GM21528 (cell line): ENCODE measurements around the gene FCHSD2.
A peak's percentile ranks its signal among the peaks of the same experiment; 100 is the strongest.
"Not testable (repeated sequence)": the region's sequence is repeated elsewhere in the genome, so short reads cannot be mapped to it uniquely, and the experiment has no call there.

Experiments
- ATAC-seq: cut with Tn5 transposase; IDR thresholded peaks from one replicate; pipeline ENCODE4 v1.9.1; 2021; ENCODE audit warnings: mild to moderate bottlenecking, moderate library complexity; ENCODE audit not compliant: unreplicated experiment, low FRiP score

FCHSD2 gene

DNA sequence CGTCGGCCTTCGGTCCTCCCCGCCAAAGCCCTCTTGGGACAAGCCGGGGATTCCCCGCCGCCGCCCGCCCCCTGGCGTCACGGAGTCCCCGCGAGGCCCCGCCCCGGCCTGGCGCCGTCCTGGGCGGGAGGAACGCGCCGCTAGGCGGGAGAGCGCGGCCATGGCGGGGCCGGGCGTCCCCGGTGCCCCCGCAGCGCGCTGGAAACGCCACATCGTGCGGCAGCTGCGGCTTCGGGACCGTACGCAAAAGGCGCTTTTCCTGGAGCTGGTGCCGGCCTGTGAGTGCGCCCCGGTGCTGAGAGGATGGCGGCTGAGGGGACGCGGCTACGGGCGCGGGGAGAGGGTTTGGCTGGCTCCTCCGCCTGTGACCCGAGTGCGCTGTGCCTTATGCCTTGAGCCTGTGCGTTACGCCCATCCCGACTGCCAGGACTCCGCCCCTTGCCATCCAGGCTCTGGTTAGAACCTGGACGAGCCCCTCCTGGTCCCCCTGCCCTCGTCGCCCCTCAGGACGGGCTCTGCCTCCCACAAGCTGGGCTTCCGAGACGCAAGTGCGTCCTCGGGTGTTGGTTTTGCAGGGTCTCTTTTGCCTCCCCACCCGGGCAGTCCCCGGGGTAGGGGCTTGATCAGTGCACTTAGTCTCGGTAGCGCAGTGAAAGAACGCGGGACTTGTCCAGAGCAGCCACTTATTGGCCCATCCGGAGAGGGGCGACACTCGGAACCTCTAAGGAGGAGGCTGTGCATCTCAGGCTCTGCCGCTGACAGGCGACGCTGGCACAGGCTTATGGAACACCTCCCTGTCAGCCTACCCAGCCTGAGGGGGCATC is 327.6 kb downstream of the FCHSD2 start, which contains the start of gene ATG16L2:
TSS of gene ATG16L2 (plus strand) at position 126 of the 824 bp plus-strand sequence. CDS start at position 161, 35 bp downstream.
- peak; percentile 57 for ATAC-seq

DNA sequence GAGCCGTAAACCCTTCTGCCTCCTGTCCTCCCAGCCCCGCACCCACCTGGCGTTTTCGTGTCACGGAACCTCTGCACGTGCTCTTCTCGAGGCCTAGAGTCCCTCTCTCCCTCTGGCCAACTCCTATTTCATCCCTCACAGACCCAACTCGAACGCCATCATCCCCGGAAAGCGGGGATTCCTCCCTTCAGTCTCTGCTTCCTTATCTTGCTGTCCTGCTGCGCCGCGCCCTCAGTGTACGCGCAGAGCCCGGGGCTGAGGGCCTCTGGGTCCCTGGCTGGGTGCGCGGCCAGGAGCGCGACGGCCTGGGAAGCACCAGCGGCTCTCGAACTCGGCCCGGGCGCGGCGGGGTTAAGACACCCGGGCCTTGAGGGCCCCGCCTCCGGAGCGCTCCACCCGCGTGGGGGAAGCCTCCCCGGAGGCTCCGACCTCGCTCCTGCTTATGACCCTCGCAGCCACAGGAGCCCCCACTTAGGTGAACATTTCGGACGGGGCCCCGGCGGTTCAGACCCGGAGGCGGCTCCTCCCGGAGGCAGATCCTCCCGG is 328.3 kb downstream of the FCHSD2 start:
- peak; percentile 51 for ATAC-seq

DNA sequence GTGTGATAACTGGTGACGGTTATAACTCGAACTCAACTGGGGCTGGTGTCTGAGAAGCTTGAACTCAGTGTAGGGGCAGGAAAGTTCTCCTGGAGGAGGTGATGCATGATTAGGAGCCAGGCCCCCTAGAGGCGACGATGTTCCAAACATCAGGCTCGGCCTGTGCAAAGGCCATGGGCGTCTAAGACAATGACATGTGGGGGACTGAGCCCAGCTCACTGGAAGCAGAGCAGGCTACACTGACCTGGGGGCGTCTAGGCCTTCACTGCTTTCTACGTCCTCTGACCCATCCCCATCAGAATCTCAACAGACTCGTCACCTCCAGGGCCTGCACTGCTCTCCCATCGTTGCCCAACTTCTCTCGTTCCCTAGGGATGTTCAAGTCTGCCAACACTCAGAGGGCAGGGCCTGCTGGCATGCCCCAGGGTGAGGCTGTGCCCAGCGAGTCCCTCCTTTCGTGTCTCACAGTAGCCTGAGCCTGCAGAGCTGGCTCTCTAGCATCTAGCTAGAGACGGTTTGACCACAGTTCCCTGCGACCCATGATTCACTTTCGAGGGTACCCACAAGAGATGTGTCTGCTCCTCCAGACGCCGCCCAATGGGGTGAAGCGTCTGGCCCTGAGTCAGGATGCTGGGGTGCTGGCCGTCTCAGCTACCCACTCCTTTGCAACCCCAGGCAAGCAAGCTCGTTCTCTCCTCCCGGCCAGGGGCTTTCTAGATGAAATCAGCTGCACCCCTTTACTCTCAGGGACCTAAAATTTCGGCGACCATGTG is 329.0 kb downstream of the FCHSD2 start:
- ATAC-seq = peak; percentile 36

DNA sequence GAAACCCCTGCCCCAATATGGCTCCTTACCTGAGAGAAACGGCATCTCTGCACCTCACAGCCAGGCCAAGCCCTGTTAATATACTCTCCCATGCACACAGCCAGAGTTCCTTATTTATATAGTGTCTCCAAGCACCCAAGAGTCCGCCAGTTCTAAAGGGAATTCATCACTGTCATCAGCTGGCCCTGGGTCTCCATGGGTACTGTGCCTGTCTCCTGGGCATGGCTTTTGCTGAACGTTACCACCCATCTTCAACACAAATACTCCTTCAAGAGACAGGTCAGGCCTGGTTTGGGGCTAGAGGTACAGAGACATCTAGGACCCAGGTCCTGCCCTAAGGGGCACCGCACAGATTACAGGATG is 329.5 kb downstream of the FCHSD2 start:
- peak; percentile 2 for ATAC-seq

DNA sequence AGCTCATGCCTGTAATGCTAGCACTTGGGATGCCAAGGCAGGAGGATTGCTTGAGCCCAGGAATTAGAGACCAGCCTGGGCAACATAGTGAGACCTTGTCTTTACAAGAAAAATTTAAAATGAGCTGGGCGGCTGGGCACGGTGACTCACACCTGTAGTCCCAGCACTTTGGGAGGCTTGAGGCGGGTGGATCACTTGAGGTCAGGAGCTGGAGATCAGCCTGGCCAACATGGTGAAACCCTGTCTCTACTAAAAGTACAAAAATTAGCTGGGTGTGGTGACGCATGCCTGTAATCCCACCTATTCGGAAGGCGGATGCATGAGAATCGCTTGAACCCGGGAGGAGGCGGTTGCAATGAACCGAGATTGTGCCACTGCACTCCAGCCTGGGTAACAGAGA is 330.4 kb downstream of the FCHSD2 start:
- ATAC-seq = not testable (repeated sequence)

DNA sequence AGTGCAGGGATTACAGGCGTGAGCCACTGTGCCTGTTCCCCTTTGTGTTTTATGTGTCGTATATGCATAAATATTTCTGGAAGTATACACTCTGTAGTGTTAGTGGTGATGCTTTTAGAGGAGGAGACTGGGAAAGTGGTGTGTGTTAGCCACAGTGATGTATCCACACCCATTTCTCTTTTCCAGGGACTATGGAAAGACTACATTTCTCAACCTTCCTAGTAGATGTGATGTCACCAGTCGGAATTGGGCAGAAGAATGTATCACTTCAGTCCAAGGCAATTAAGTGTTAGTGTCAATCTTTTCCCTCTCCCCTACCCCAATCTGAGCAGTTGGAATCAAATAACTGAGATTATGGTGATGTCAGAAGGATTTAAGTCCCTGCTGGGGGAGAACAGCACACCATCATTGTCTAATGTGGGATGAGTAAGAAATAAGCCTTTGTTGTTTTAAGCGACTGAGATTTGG is 333.8 kb downstream of the FCHSD2 start:
- no peak for ATAC-seq

DNA sequence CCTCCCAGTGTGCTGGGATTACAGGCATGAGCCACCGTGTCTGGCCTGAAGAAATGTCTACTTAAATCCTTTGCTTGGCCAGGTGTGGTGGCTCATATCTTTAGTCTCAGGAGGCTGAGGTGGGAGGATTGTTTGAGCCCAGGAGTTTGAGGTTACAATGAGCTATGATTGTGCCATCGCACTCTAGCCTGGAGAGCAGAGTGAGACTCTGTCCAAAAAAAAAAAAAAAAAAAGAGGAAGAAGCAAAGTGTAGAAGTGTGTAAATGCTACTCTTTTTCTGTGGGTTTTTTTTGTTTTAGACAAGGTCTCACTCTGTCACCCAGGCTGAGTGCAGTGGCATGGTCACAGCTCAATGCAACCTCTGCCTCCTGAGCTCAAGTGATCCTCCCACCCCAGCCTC is 334.3 kb downstream of the FCHSD2 start:
- ATAC-seq = no peak

DNA sequence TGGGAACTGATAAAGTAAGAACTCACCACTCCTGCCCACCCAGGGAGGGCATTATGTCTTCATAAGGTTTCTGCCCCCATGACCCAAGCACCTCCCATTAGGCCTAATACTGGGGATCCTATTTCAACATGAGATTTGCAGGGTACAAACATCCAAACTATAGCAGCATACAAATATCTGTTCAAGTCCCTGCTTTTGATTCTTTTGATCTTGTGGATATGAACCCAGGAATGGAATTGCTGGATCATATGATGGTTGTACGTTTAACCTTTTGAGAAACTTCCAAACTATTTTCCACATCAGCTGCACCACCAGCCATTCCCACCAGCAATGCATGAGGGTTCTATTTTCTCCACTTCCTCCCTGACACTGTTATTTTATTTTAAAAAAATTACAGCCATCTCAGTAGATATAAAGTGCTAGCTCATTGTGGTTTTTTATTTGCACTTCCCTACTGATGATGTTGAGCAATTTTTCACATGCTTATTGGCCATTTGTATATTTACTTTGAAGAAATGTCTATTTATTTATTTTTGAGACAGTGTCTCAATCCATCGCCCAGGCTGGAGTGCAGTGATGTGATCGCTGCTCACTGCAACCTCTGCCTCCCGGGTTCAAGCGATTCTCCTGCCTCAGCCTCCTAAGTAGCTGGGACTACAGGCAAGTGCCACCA is 335.0 kb downstream of the FCHSD2 start:
- no peak for ATAC-seq

DNA sequence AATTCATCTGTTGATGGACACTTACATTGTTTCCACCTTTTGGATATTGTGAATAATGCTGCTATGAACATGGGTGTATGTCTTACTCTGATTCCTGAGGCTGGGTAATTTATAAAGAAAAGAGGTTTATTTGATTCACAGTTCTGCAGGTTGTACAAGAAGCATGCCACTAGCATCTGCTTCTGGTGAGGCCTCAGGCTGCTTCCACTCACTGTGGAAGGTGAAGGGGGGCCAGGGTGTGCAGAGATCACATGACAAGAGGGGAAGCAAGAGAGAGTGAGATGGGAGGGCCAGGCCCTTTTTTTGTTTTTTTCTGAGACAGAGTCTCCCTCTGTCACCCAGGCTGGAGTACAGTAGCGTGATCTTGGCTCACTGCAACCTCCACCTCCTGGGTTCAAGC is 335.7 kb downstream of the FCHSD2 start:
- not testable (repeated sequence) for ATAC-seq

DNA sequence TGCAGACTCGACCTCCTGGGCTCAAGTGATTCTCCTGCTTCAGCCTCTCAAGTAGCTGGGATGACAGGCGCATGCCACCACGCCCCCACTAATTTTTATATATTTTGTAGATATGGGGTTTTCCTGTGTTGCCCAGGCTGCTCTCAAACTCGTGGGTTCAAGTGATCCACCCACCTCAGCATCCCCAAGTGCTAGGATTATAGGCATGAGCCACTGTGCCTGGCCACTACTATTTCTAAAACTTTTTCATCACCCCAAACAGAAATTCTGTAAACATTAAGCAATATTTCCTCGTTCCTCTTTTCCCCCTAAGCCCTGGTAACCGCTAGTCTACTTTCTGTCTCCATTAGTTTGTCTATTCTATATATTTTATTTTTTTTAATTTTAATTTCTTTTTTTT is 336.9 kb downstream of the FCHSD2 start:
- no peak for ATAC-seq

DNA sequence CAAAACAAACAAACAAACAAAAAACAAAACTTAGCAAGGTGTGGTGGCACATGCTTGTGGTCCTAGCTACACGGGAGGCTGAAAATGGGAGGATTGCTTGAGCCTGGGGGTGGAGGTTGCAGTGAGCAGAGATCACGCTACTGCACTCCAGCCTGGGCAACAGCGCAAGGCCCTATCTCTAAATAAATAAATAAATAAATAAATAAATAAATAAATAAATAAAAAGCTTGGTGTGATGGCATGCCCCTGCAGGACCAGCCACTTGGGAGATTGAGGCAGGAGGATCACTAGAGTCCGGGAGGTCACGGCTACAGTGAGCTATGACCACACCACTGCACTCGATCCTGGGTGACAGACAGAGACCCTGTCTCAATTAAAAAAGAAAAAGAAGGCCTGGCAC is 339.3 kb downstream of the FCHSD2 start:
- ATAC-seq = no peak

DNA sequence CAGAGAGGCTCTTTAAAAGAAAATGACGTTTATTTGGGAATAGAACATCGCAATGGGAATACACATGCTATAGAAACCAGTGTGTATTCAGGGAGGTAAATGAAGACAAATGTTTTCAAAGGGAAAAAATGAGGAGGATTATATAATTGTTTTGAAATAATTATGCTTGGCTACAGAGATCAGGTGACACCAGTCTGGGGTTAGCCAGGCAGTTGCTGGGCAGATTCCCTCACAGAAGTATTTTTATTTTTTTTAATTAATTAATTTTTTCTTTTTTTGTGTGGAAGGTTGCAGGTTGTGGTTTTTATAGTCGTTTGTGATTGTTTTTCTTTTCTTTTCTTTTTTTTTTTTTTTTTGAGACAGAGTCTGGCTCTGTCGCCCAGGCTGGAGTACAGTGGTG is 342.7 kb downstream of the FCHSD2 start:
- no peak for ATAC-seq

DNA sequence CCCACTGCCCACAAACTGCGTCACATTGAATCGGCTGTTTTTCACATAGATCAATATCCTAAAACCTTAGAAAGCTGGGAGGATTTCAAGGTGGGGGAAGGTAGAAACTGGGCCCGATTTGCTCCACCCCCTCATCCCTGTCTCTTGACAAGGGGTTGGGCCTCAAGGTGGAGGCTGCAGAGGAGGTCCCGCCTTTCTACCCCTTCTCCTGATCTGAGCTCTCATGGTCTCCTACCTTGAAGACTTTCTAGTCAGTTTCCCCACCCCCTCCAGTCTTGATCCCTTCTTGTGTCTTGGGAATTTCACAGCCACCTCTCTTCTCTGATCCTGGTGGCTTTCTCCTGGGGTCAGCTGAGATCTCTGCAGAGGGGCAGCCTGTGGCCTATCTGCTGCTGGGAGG is 343.8 kb downstream of the FCHSD2 start:
- ATAC-seq = no peak

DNA sequence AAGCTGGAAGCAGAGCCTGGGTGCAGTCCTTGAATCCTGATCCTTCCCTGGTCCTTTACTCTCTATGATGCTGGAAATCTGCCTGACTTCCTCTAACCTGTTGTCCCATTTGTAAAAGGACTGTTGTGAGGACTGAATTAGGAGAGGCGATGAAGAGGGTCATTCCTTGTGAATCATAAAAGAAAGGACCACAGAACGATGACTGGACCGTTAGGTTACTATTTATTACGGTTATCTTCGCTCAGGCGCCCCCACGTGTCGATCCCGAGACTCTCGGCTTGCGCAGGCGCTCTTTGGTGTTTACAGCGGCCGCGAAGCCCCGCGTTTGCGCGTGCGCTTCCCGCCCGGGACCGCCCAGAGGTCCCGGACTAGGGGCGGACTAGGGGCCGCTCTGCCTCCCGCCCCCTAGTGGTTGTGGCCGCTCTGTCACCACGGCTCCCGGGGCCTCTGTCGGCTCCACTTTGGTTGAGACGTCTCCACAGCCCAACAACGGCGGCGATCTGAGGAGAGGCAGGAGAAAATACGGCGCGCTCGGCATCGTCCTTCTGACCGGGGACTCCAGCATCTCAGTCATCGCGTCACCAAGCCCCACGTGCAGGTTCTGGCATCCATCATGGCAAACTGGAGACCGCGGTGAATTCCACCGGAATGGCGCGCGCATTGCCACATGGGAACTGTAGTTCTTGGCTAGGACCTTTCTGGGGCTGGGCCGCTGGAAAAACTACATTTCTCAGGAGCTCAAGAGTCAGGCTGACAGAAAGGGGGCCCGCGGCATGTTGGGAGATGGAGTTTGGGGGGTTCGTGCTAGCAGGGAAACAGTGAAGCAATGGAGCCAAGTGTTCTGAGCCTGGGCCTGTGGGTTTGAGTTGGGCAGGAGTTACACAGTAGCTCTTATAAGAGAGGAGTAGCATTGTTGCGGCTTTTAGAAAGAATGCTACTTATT is 348.4 kb downstream of the FCHSD2 start, which contains the start of gene STARD10:
TSS of gene STARD10 (minus strand) at position 623 of the 943 bp plus-strand sequence. CDS start 12,866 bp downstream, outside the sequence.
- ATAC-seq = peak; percentile 86

DNA sequence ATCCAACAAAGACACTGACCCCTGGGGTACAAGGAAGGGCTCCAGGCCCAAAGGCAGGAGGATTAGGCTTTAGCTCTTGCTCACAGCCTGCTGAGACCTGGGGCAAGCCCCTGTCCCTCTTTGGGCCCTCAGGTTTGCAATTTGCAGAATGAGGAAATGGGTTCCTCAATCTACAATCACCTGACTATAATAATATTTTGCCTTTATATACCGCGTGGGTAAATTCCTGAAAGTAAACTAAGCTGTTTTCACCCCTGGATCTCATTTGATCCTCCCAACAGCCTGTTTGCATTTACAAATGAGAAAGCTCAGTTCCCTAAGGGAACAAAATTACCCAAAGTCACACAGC is 349.1 kb downstream of the FCHSD2 start:
- no peak for ATAC-seq

DNA sequence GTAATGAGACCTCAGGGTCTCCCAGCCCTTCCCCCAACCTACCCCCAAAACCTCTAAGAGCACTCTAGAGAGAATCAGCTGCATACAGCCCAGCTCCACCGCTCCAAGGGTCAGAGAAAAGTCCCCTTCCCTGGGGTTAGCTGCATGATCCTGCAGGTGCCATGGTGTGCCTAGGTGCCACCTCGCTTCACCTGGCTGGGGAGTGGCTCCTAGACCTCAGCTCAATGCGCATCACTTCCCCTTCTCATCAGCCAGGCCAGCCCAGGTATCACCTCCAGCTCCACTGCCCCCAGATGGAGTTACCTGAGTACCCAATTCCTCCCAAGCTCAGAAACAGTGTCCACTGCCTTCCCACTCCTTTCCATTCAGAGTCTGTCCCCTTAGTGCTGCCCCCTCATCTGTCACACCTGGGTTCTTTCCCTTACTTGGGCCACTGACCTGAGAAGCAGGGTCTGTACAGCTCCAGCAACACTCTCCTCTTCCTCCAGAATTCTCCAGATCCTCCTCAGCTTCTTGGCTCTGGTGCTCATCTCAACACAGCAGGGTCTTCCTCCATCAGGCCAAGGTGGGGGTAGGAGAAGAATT is 349.6 kb downstream of the FCHSD2 start:
- ATAC-seq = no peak

DNA sequence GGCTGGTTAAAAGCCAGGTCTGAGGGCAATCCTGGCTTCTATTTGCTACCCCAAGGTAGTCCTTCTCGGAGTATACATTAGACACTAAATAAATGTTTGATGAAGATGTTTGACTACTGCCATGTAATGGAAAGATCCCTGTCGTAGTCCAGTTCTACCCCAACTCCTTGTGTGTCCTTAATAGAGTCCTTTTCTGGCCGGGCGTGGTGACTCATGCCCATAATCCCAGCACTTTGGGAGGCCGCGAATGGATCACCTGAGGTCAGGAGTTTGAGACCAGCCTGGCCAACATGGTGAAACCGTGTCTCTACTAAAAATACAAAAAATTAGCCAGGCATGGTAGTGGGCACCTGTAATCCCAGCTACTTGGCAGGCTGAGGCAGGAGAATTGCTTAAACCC is 350.9 kb downstream of the FCHSD2 start:
- not testable (repeated sequence) for ATAC-seq

DNA sequence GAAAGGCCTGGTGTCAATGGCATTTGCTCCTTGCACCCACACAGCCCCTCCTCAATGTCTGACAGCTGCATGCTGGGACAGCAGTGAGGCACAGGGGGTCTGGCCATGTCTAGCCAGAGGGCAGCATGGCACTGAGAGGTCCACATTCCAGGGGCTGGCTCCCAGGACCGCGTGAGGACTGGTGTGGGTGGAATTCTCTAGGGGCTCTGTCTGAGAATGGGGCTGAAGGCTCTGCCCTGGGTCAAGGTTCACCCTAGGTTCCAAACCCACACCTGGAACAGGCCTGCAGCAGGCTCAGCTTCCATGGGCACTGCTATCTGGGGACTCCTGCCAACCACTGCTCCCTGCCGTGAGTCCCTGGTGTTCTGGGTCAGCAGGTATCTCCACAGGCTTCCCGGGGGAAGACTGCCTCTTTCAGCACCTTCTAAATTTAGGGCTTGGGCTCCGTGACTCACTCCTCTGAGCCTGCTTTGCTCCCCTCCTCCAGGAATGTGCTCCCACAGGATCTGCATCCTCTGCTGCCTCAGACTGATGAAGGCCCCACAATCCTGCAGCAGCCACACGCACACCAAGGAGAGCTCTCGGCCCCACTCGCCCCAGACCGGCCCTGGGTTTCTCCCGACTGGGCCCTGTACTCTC is 352.5 kb downstream of the FCHSD2 start:
- no peak for ATAC-seq

DNA sequence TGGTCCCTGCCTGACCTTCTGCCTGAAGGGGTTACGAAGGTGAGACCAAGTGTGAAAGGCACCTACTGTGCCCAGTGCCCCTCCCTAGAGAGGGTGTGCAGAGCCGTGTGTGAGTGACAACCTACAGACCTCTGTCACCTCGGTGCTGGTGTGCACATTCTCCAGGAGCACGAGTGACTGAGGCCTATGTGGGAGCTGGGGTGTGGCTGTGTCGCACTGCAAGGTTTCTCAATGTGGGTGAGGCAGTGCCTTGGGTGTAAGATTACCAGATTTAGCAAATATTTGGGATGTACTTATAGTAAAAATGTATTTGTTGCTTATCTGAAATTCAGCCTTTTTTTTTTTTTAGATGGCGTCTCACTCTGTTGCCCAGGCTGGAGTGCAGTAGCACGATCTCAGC is 353.9 kb downstream of the FCHSD2 start:
- ATAC-seq = no peak
